Vagina (tissue), 2 donors: ENCODE measurements around the gene ZNF695. TPM values are rescaled to one million over a fixed set of nuclear protein-coding genes. Genes with fewer than 3 reads are reported as not detected.

Experiments
- DNase-seq, 2 donors: peaks; one replicate each; pipeline ENCODE4 v3.0.0-alpha.2; 2017; ENCODE audit errors: extremely low spot score in 2 of 2
- H3K27ac ChIP-seq: fragments of 200-600 bp; sonication (generic); one replicate; pipeline ENCODE4 v1.5.1; 2019
- H3K27me3 ChIP-seq: fragments of 200-600 bp; sonication (generic); one replicate; pipeline ENCODE4 v1.5.1; 2019
- H3K36me3 ChIP-seq, 2 donors: fragments of 200-600 bp; sonication (generic); one replicate each; pipeline ENCODE4 v1.5.1; 2017 to 2019
- H3K4me1 ChIP-seq: fragments of 200-600 bp; sonication (generic); one replicate; pipeline ENCODE4 v1.5.1; 2019
- H3K4me3 ChIP-seq, 2 donors: fragments of 200-600 bp; sonication (generic); 1 replicate in 1 of 2; 2 replicates in 1 of 2; pipeline ENCODE4 v1.5.1; 2016 to 2019
- H3K9me3 ChIP-seq: fragments of 200-600 bp; sonication (generic); one replicate; pipeline ENCODE4 v1.5.1; 2019
- CTCF ChIP-seq, 3 experiments: fragments of 450-650 bp in 2 of 3; fragments of 200-600 bp in 1 of 3; sonication (generic) in 1 of 3; IDR thresholded peaks; one replicate each; pipeline ENCODE4 v1.5.1; 2017 to 2019; ENCODE audit warnings: antibody characterized with exemption in 3 of 3, mild to moderate bottlenecking in 2 of 3, moderate library complexity in 2 of 3
- POLR2A ChIP-seq, 2 donors: fragments of 450-650 bp; IDR thresholded peaks; one replicate each; pipeline ENCODE4 v1.6.1; 2017; ENCODE audit warnings: antibody characterized with exemption in 2 of 2, mild to moderate bottlenecking in 2 of 2, moderate library complexity in 2 of 2
- POLR2AphosphoS5 ChIP-seq, 2 donors: sonication (generic); formaldehyde crosslinking; IDR thresholded peaks; one replicate each; pipeline ENCODE4 v1.9.0; 2017; ENCODE audit warnings: antibody characterized with exemption in 2 of 2, mild to moderate bottlenecking in 2 of 2, low read depth in 1 of 2; ENCODE audit not compliant: insufficient read depth in 1 of 2
- intact Hi-C: fragments of 100-400 bp; cut with DNase I; formaldehyde crosslinking; loops from one replicate; pipeline ENCODE4 v1.15.1; 2023
- total RNA-seq: library from RNA; depleted of rRNA; stranded (reverse); fragments of >200 nt; gene quantifications from one replicate; pipeline ENCODE4 v1.2.3, GENCODE V29; 2016

ZNF695 gene
- 0.49 TPM for total RNA-seq

- H3K4me3 ChIP-seq: peak within 1 kb of the TSS; percentile 48 to 56
- H3K27ac ChIP-seq: no peak within 1 kb of the TSS
- DNase-seq: no peak
- peaks cover 13% of the 10 kb centered on the region for H3K4me1 ChIP-seq
- no peaks in the 10 kb centered on the region for H3K36me3 ChIP-seq
- intact Hi-C loops: no loop called here
- no peaks in the 10 kb centered on the region for H3K9me3 ChIP-seq
- TF ChIP-seq CTCF (IDR thresholded peaks at IDR 0.05) (no peak), POLR2AphosphoS5 (IDR thresholded peaks at IDR 0.05; ENCODE audit: insufficient read depth in 1 of 2, low read depth in 1 of 2) (peak in 1 of 2 donors; percentile 55)
- no peaks in the 10 kb centered on the region for H3K27me3 ChIP-seq
These were observed at the start of gene ZNF695 for GRCh38 chr1:247007511-247008405. ZNF695 (minus strand) TSS chr1:247008057; CDS start chr1:247007908, 149 bp downstream.

- Histone ChIP-seq H3K4me1 (peaks cover 6% of the 10 kb centered on the region), H3K4me3 (no peak overlapping the region), H3K27ac (no peak overlapping the region), H3K9me3 (no peaks in the 10 kb centered on the region), H3K36me3 (no peaks in the 10 kb centered on the region), H3K27me3 (no peaks in the 10 kb centered on the region)
- TF ChIP-seq POLR2A (IDR thresholded peaks at IDR 0.05) (no peak), POLR2AphosphoS5 (IDR thresholded peaks at IDR 0.05; ENCODE audit: insufficient read depth in 1 of 2, low read depth in 1 of 2) (no peak), CTCF (IDR thresholded peaks at IDR 0.05) (no peak)
- intact Hi-C loops: no loop called here
- no peak for DNase-seq
These were observed 48.2 kb upstream of the ZNF695 start for GRCh38 chr1:247056071-247056470.

- no peak for DNase-seq
- Histone ChIP-seq H3K27ac (no peak overlapping the region), H3K27me3 (no peaks in the 10 kb centered on the region), H3K4me1 (peaks cover 6% of the 10 kb centered on the region), H3K9me3 (no peaks in the 10 kb centered on the region), H3K4me3 (no peak overlapping the region), H3K36me3 (no peaks in the 10 kb centered on the region)
- TF ChIP-seq POLR2A (IDR thresholded peaks at IDR 0.05) (no peak), CTCF (IDR thresholded peaks at IDR 0.05) (no peak), POLR2AphosphoS5 (IDR thresholded peaks at IDR 0.05; ENCODE audit: insufficient read depth in 1 of 2, low read depth in 1 of 2) (no peak)
- intact Hi-C loops: no loop called here
These were observed 47.1 kb upstream of the ZNF695 start for GRCh38 chr1:247054992-247055415.

- intact Hi-C loops: no loop called here
- peaks cover 16% of the 10 kb centered on the region for H3K9me3 ChIP-seq
These were observed 39.8 kb upstream of the ZNF695 start for GRCh38 chr1:247047702-247048101.

More at GRCh38 chr1:247047702-247048101, 39.8 kb upstream of the ZNF695 start:
- Histone ChIP-seq H3K27ac (no peak overlapping the region), H3K4me3 (no peak overlapping the region), H3K4me1 (no peaks in the 10 kb centered on the region), H3K36me3 (no peaks in the 10 kb centered on the region), H3K27me3 (no peaks in the 10 kb centered on the region)
- no peak for DNase-seq
- no peak for TF ChIP-seq POLR2AphosphoS5 (IDR thresholded peaks at IDR 0.05; ENCODE audit: insufficient read depth in 1 of 2, low read depth in 1 of 2)
- no peak for TF ChIP-seq POLR2A (IDR thresholded peaks at IDR 0.05)
- no peak for TF ChIP-seq CTCF (IDR thresholded peaks at IDR 0.05)
